K562 (cell line): ENCODE results near the gene COMTD1.

Source experiments
- BRCA1 ChIP-seq, 2 experiments: fragments of 450-650 bp in 1 of 2; sonication (generic) in 1 of 2; formaldehyde crosslinking in 1 of 2; IDR thresholded peaks; 2 replicates each; pipeline versions ENCODE4 v1.5.0 to v1.6.1; 2017 to 2020; ENCODE audit warnings: mild to moderate bottlenecking in 1 of 2, missing genetic modification reagents in 1 of 2
- CTCF ChIP-seq, 3 experiments: IDR thresholded peaks in 2 of 3; conservative IDR thresholded peaks in 1 of 3; 2 replicates each; pipeline ENCODE4 v1.5.1; 2011 to 2012; ENCODE audit warnings: low read length in 3 of 3, mild to moderate bottlenecking in 3 of 3, control low read depth in 2 of 3, improper control_type of control experiment in 1 of 3, inconsistent platforms in 1 of 3, low read depth in 1 of 3, mixed read lengths in 1 of 3, moderate library complexity in 1 of 3; ENCODE audit not compliant: insufficient read depth in 2 of 3
- IRF9 ChIP-seq: fragments of 450-650 bp; IDR thresholded peaks from 2 replicates; pipeline ENCODE4 v1.6.1; 2016; ENCODE audit warnings: missing biosample characterization, missing genetic modification characterization
- JUN ChIP-seq, 2 experiments: sonication (generic) in 1 of 2; formaldehyde crosslinking in 1 of 2; IDR thresholded peaks; 2 replicates each; pipeline versions ENCODE4 v1.6.1 to v1.8.0; 2012 to 2022; ENCODE audit warnings: borderline replicate concordance in 2 of 2, mild to moderate bottlenecking in 2 of 2, improper control_type of control experiment in 1 of 2, low read depth in 1 of 2, low read length in 1 of 2, missing genetic modification reagents in 1 of 2
- KDM1A ChIP-seq, 2 experiments: fragments of 450-650 bp; IDR thresholded peaks; 2 replicates each; pipeline ENCODE4 v1.6.1; 2016; ENCODE audit warnings: mild to moderate bottlenecking in 2 of 2
- MAX ChIP-seq: sonication (generic); formaldehyde crosslinking; IDR thresholded peaks from 2 replicates; pipeline ENCODE4 v1.9.0; 2022; ENCODE audit warnings: mild to moderate bottlenecking, missing genetic modification reagents
- MCM2 ChIP-seq: fragments of 450-650 bp; IDR thresholded peaks from 2 replicates; pipeline ENCODE4 v1.6.1; 2017; ENCODE audit warnings: low read depth, mild to moderate bottlenecking
- MYC ChIP-seq, 2 experiments: fragments of 250-450 bp in 1 of 2; sonication (Bioruptor Pico) in 1 of 2; IDR thresholded peaks; 2 replicates each; pipeline versions ENCODE4 v1.5.1 to v1.6.1; 2012 to 2021; ENCODE audit warnings: low read depth in 2 of 2, borderline replicate concordance in 1 of 2, improper control_type of control experiment in 1 of 2, low read length in 1 of 2, mild to moderate bottlenecking in 1 of 2, moderate library complexity in 1 of 2
- NCOA6 ChIP-seq: fragments of 450-650 bp; IDR thresholded peaks from 2 replicates; pipeline ENCODE4 v1.6.1; 2017; ENCODE audit warnings: mild to moderate bottlenecking
- POLR2A ChIP-seq: fragments of 450-650 bp; conservative IDR thresholded peaks from 2 replicates; pipeline ENCODE4 v1.6.1; 2016
- RNF2 ChIP-seq: sonication (generic); IDR thresholded peaks from 2 replicates; pipeline ENCODE4 v1.6.1; 2016
- SREBF1 ChIP-seq: fragments of 150-350 bp; IDR thresholded peaks from 2 replicates; pipeline ENCODE4 v1.6.1; 2014; ENCODE audit warnings: antibody characterized with exemption, low read depth, low read length, borderline replicate concordance
- TBP ChIP-seq: optimal IDR thresholded peaks from 2 replicates; pipeline ENCODE3; 2011; ENCODE audit warnings: low read depth, low read length, improper control_type of control experiment
- ZBTB11 ChIP-seq, 3 experiments: fragments of 200-800 bp in 1 of 3; fragments of 250-450 bp in 1 of 3; fragments of 450-650 bp in 1 of 3; sonication (Bioruptor Pico) in 1 of 3; sonication (Bioruptor generic) in 1 of 3; formaldehyde crosslinking in 1 of 3; IDR thresholded peaks; 2 replicates each; pipeline versions ENCODE4 v1.6.1 to v1.8.0; 2016 to 2022; ENCODE audit warnings: mild to moderate bottlenecking in 2 of 3, missing genetic modification characterization in 2 of 3, missing compliant biosample characterization in 1 of 3, moderate library complexity in 1 of 3

- TF ChIP-seq BRCA1 (IDR thresholded peaks at IDR 0.05) (no peak), BRCA1 (CRISPR knock-in tag; IDR thresholded peaks at IDR 0.05) (no peak), JUN (IDR thresholded peaks at IDR 0.05; ENCODE audit: borderline replicate concordance, low read depth, low read length) (no peak), JUN (CRISPR knock-in tag; IDR thresholded peaks at IDR 0.05; ENCODE audit: borderline replicate concordance) (no peak), SREBF1 (no peak), MAX (CRISPR knock-in tag) (no peak), ZBTB11 (CRISPR knock-in tag; IDR thresholded peaks at IDR 0.05) (no peak), CTCF (IDR thresholded peaks at IDR 0.05 in 2 of 3, conservative IDR thresholded peaks at IDR 0.05 in 1 of 3; ENCODE audit: insufficient read depth in 2 of 3, low read depth in 1 of 3, low read length in 3 of 3) (peak; percentile 86 to 97 (median 92)), KDM1A (IDR thresholded peaks at IDR 0.05) (no peak), RNF2 (no peak), TBP (no peak), IRF9 (tag) (no peak), MCM2 (no peak), MYC (IDR thresholded peaks at IDR 0.05; ENCODE audit: low read depth, low read length) (no peak), MYC (CRISPR knock-in tag; IDR thresholded peaks at IDR 0.05; ENCODE audit: borderline replicate concordance, low read depth) (no peak), POLR2A (no peak), NCOA6 (no peak)
Observed at GRCh38 chr10:75187961-75188426, 47.8 kb downstream of the COMTD1 start.
